Smooth muscle cell (in vitro differentiated cells): ENCODE results near the gene NUAK1. TPM values are rescaled to one million over a fixed set of nuclear protein-coding genes. Genes with fewer than 3 reads are reported as not detected.

ENCODE experiments used
- DNase-seq: peaks from one replicate; lab custom pipeline; 2025; ENCODE audit not compliant: unreplicated experiment; lab: John Stamatoyannopoulos, UW
- H2AFZ ChIP-seq: fragments of 200-600 bp; sonication (generic); 2 replicates; pipeline ENCODE4 v1.6.0; 2016; ENCODE audit warnings: antibody characterized with exemption, low read depth, mild to moderate bottlenecking
- H3F3A ChIP-seq: fragments of 200-600 bp; sonication (generic); 2 replicates; pipeline ENCODE4 v1.6.0; 2017; ENCODE audit warnings: antibody characterized with exemption, low read depth
- H3K27ac ChIP-seq: fragments of 200-600 bp; sonication (generic); 2 replicates; pipeline ENCODE4 v1.5.1; 2016; ENCODE audit warnings: low read depth, mild to moderate bottlenecking
- H3K27me3 ChIP-seq: fragments of 200-600 bp; sonication (generic); 2 replicates; pipeline ENCODE4 v1.6.1; 2016; ENCODE audit warnings: low read depth, mild to moderate bottlenecking
- H3K36me3 ChIP-seq: fragments of 200-600 bp; sonication (generic); 2 replicates; pipeline ENCODE4 v1.5.1; 2016; ENCODE audit warnings: low read depth
- H3K4me1 ChIP-seq: fragments of 200-600 bp; sonication (generic); 2 replicates; pipeline ENCODE4 v1.5.1; 2016; ENCODE audit warnings: low read depth
- H3K4me2 ChIP-seq: fragments of 200-600 bp; sonication (generic); 2 replicates; pipeline ENCODE4 v1.6.0; 2016; ENCODE audit warnings: mild to moderate bottlenecking
- H3K4me3 ChIP-seq: fragments of 200-600 bp; sonication (generic); 2 replicates; pipeline ENCODE4 v1.5.1; 2016; ENCODE audit warnings: mild to moderate bottlenecking
- H3K79me2 ChIP-seq: fragments of 200-600 bp; sonication (generic); 2 replicates; pipeline ENCODE4 v1.6.0; 2016; ENCODE audit warnings: low read depth, mild to moderate bottlenecking
- H3K9ac ChIP-seq: fragments of 200-600 bp; sonication (generic); 2 replicates; pipeline ENCODE4 v1.6.0; 2016; ENCODE audit warnings: low read depth
- H3K9me3 ChIP-seq: fragments of 200-600 bp; sonication (generic); replicated peaks from 2 replicates; pipeline ENCODE4 v1.5.1; 2016; ENCODE audit warnings: low read depth
- H4K20me1 ChIP-seq: fragments of 200-600 bp; sonication (generic); 2 replicates; pipeline ENCODE4 v1.6.0; 2016; ENCODE audit warnings: low read depth
- CTCF ChIP-seq: fragments of 200-600 bp; sonication (generic); IDR thresholded peaks from 2 replicates; pipeline ENCODE4 v1.5.1; 2017; ENCODE audit warnings: borderline replicate concordance, mild to moderate bottlenecking, antibody characterized with exemption; ENCODE audit not compliant: insufficient read depth, poor library complexity, severe bottlenecking
- WGBS: methylation state at CpG from one replicate; pipeline ENCODE4 v1.1.7; 2016; ENCODE audit warnings: low lambda C conversion rate; 5-methylcytosine and 5-hydroxymethylcytosine counted together
- polyA plus RNA-seq: library from polyadenylated mRNA; unstranded; fragments of >200 nt; fragmentation: Nextera tagmentation; extraction: Ambion mirVana; gene quantifications from 2 replicates; pipeline ENCODE4 v1.2.1, GENCODE V29; 2016
- total RNA-seq: library from RNA; depleted of rRNA; stranded (reverse); fragments of >200 nt; gene quantifications from 2 replicates; pipeline ENCODE4 v1.2.3, GENCODE V29; 2014

Gene NUAK1
- total and polyA plus RNA-seq, 2 experiments from 2014 or later: 35.3 to 64.2 TPM

GRCh38 chr12:106090591-106091445 is 47.9 kb downstream of the NUAK1 start:
- H3K9me3 ChIP-seq: no peaks in the 10 kb centered on the region
- H3F3A ChIP-seq: peaks cover 41% of the 10 kb centered on the region
- H4K20me1 ChIP-seq: peaks cover 34% of the 10 kb centered on the region
- DNase-seq: no peak
- no peak overlapping the region for H3K4me3 ChIP-seq
- no peaks in the 10 kb centered on the region for H3K36me3 ChIP-seq
- H3K4me2 ChIP-seq: peak overlapping the region; percentile 50
- H2AFZ ChIP-seq: no peak overlapping the region
- no peaks in the 10 kb centered on the region for H3K27me3 ChIP-seq
- peaks cover 90% of the 10 kb centered on the region for H3K79me2 ChIP-seq
- peak overlapping the region; percentile 93 for H3K27ac ChIP-seq
- peak overlapping the region; percentile 40 for H3K9ac ChIP-seq
- peaks cover 4% of the 10 kb centered on the region for H3K4me1 ChIP-seq
- TF ChIP-seq CTCF: no peak
- WGBS: 47% methylated on average over 10 of the region's 10 CpGs

- H3K9ac ChIP-seq: peak overlapping the region; percentile 37
- 87% methylated on average over 3 of the region's 3 CpGs for WGBS
- no peak overlapping the region for H2AFZ ChIP-seq
- H3K9me3 ChIP-seq: no peaks in the 10 kb centered on the region
- peaks cover 29% of the 10 kb centered on the region for H4K20me1 ChIP-seq
- H3K79me2 ChIP-seq: peaks cover 88% of the 10 kb centered on the region
- H3K36me3 ChIP-seq: no peaks in the 10 kb centered on the region
- H3K27ac ChIP-seq: peak overlapping the region; percentile 93
- H3F3A ChIP-seq: peaks cover 50% of the 10 kb centered on the region
- H3K4me1 ChIP-seq: peaks cover 8% of the 10 kb centered on the region
- H3K4me3 ChIP-seq: no peak overlapping the region
- no peaks in the 10 kb centered on the region for H3K27me3 ChIP-seq
- no peak for TF ChIP-seq CTCF
- DNase-seq: no peak
- peak overlapping the region; percentile 50 for H3K4me2 ChIP-seq
Measured at GRCh38 chr12:106089935-106090334, 48.8 kb downstream of the NUAK1 start.

GRCh38 chr12:106088811-106089485 is 49.8 kb downstream of the NUAK1 start:
- Histone ChIP-seq H3K79me2 (peaks cover 78% of the 10 kb centered on the region), H3K9me3 (no peaks in the 10 kb centered on the region), H4K20me1 (peaks cover 29% of the 10 kb centered on the region), H3K4me2 (no peak overlapping the region), H3K27me3 (no peaks in the 10 kb centered on the region), H3K4me1 (peaks cover 17% of the 10 kb centered on the region), H3F3A (peaks cover 53% of the 10 kb centered on the region), H3K9ac (no peak overlapping the region), H3K4me3 (no peak overlapping the region), H2AFZ (no peak overlapping the region), H3K27ac (peak overlapping the region; percentile 93), H3K36me3 (no peaks in the 10 kb centered on the region)
- TF ChIP-seq CTCF: no peak
- 84% methylated on average over 9 of the region's 9 CpGs for WGBS
- no peak for DNase-seq
